Dermis lymphatic vessel endothelial cell (primary cell): ENCODE measurements around the gene ATG16L2. TPM values are rescaled to one million over a fixed set of nuclear protein-coding genes. Genes with fewer than 3 reads are reported as not detected.

Source experiments
- total RNA-seq: library from RNA; depleted of rRNA; stranded (reverse); fragments of >200 nt; gene quantifications from 2 replicates; pipeline ENCODE4 v1.2.1, GENCODE V29; 2014

ATG16L2 gene
- total RNA-seq, result 6.6 and 7.7 TPM in 2 replicates

GRCh38 chr11:72814286-72815109, at the start of gene ATG16L2:
ATG16L2 (plus strand) TSS chr11:72814411; CDS start chr11:72814446, 35 bp downstream.

GRCh38 chr11:72793425-72794367, 20.5 kb upstream of the ATG16L2 start, which contains the start of gene STARD10:
STARD10 (minus strand) TSS chr11:72794047; CDS start chr11:72781181, 12,866 bp downstream.

Other genes with a start within 250 kb of the ATG16L2 start
- gene PDE2A, start 140.0 kb upstream of the ATG16L2 start, total RNA-seq, result 262 and 369 TPM in 2 replicates
- 81.5 and 96.3 TPM in 2 replicates for gene ARAP1, start 62.0 kb upstream of the ATG16L2 start, total RNA-seq
- gene STARD10, start 20.4 kb upstream of the ATG16L2 start, total RNA-seq, result 50.4 and 64.5 TPM in 2 replicates